ENCODE data around the gene CHMP4A. TPM values are rescaled to one million over a fixed set of nuclear protein-coding genes. Genes with fewer than 3 reads are reported as not detected.

Gene CHMP4A, protein sequence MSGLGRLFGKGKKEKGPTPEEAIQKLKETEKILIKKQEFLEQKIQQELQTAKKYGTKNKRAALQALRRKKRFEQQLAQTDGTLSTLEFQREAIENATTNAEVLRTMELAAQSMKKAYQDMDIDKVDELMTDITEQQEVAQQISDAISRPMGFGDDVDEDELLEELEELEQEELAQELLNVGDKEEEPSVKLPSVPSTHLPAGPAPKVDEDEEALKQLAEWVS
- 10 to 100 TPM; 92.9 to 97.9 TPM for total RNA-seq

DNA sequence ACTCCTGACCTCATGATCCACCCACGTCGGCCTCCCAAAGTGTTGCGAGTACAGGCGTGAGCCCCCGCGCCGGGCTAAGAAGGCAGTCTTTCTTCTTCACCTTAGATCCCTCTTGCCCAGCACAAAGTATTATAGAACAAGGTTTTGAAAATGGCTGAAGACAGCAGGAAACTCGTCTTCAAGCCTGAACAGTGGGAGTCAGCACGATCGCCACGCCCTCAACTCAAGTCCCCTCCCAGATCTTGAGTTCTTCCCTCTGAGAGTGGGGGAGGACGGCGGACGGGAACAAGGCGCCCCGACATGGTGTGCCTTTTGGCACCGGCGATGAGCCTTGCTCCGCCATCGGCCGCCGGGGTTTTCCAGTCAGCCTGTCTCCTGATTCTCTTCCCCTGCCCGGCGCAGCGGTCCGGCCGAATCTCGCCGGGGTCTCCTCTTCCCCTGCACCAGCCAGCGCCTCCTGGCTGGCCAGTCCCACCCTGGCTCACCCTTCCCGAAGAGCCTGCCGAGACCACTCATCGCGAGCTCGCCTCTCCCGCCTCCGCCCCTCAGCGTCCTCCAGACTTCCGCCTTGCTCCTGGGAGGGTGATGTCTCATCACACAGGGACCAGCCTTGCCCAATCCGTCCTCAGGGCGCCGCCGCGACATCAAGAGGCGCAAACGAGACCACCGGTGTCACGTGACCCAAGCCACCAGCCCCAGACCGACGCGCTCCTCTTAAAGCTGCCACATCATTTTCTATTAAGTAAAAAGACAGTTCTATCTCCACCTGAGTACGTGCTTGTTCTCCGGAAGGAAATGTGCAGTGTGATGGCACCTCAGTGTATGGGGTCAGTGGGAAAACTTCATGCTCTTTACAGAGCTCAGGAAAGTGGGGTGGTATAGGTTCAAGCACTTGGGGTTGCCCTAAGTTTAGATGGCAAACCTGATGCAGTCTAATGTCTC lies at the start of gene CHMP4A:
Gene CHMP4A (minus strand): TSS at position 565 of the 942 bp plus-strand sequence. CDS start 49 bp downstream, at position 516.
- Mint-ChIP-seq H3K4me3 (peak within 1 kb of the TSS; percentile 90), H3K27me3 (no peaks in the 10 kb centered on the region), H3K9me3 (no peaks in the 10 kb centered on the region), H3K27ac (peak within 1 kb of the TSS; percentile 95), H3K4me1 (peaks cover 67% of the 10 kb centered on the region), H3K36me3 (ENCODE audit: low read depth) (peaks cover 56% of the 10 kb centered on the region)
- DNase-seq, result peak; percentile 98
- CTCF ChIA-PET, result interaction anchor here (0.8 to 4.2 kb wide), 20 partner anchors 9 to 218 kb away, joined by 3 to 28 read pairs (median 4); partner anchors contain the start of genes CBLN3, CIDEB, EMC9 and IPO4
- POLR2A ChIA-PET, result interaction anchor here (0.6 to 14.0 kb wide), 42 partner anchors 9 to 218 kb away, joined by 3 to 186 read pairs (median 7); partner anchors contain the start of genes CBLN3, CIDEB, DCAF11 and DHRS1

DNA sequence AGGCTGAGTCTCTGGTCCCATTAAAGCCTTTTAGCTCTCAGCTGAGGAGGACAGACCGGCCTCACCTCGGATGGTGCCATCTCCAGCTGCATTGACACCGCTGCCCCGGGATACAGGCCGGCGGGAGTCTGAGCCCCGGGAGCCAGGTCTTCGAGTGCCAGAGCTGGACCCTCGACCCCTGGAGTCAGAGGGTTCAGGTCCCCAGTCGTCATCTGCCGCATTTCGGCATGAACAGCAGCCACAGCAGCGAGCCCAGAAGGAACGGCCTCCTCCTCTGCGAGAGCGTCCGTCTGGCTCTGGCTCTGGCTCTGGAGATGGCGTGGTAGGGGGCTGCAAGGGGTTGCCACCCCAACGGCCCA lies 48.7 kb upstream of the CHMP4A start:
- no peak overlapping the region for H3K4me3 Mint-ChIP-seq
- DNase-seq, result no peak
- H3K9me3 Mint-ChIP-seq, result no peaks in the 10 kb centered on the region
- H3K4me1 Mint-ChIP-seq, result no peaks in the 10 kb centered on the region
- H3K36me3 Mint-ChIP-seq (ENCODE audit: low read depth), result peaks cover 11% of the 10 kb centered on the region
- H3K27ac Mint-ChIP-seq, result no peak overlapping the region
- no peaks in the 10 kb centered on the region for H3K27me3 Mint-ChIP-seq
- ChIA-PET CTCF (interaction anchor here (0.7 to 1.9 kb wide), 2 partner anchors 9 to 779 kb away, joined by 3 to 6 read pairs; partner anchors contain the start of gene RABGGTA), POLR2A (interaction anchor here (1.1 to 2.1 kb wide), 3 partner anchors 10 to 20 kb away, joined by 3 to 6 read pairs (median 6); partner anchors contain the start of gene TINF2)

DNA sequence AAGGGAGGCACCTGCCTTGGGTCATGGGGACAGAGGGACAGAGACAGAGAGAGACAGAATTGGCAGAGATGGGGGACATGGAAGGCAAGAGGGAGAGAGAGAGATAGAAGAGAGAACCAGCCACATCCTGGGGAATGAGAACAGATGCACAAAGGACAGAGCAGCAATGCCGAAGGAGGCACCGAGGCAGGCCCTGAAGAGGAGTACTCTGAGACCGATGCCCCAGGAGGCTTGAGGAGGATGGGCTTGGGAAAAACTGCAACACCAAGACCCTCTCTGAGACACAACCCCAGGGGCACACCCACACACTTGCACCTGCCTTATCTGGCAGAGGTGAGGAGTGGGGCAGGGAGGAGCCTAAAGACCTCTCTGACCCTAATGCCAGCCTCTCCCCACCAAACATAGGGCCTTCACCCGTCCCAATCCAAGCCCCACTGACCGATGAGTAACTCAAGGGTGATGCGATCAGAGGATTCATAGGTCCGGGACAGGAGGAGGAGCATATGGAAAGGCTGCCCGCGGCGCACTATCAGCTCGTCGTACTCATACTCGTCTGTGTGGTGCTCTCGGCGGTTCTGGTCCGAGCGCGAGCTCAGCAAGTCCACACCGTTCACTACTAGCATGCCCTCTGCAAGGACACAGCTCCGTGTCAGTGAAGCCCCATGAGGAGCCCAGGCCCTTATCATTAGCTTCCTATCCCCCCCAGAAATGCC lies 48.1 kb upstream of the CHMP4A start:
- H3K4me1 Mint-ChIP-seq, result no peaks in the 10 kb centered on the region
- H3K4me3 Mint-ChIP-seq, result no peak overlapping the region
- H3K9me3 Mint-ChIP-seq, result no peaks in the 10 kb centered on the region
- peaks cover 8% of the 10 kb centered on the region for H3K36me3 Mint-ChIP-seq (ENCODE audit: low read depth)
- no peak for DNase-seq
- ChIA-PET POLR2A (interaction anchor here (0.7 to 2.1 kb wide), 4 partner anchors 9 to 19 kb away, joined by 3 to 6 read pairs (median 4); partner anchors contain the start of gene TINF2), CTCF (interaction anchor here (0.7 to 1.9 kb wide), 2 partner anchors 10 to 778 kb away, joined by 3 to 6 read pairs; partner anchors contain the start of gene RABGGTA)
- H3K27me3 Mint-ChIP-seq, result no peaks in the 10 kb centered on the region
- no peak overlapping the region for H3K27ac Mint-ChIP-seq

DNA sequence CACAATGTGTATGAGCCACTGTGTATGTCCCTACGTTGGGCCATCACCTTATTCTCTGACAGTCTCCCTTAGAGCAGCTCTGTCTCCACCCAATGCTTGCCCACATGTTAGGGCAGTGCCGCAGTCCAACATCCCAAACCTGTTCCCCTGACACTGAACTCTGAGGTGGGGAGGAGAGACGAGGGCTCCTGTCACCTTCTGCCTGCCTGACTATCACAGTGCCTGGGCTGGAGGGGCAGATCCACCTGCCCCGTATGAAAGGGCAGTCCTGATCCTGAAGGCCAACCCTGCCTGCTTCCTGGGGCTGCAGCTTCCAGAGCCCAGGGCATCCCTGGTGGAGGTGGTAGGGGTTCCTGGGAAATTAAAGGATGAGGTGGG lies 47.5 kb upstream of the CHMP4A start:
- Mint-ChIP-seq H3K9me3 (no peaks in the 10 kb centered on the region), H3K27me3 (no peaks in the 10 kb centered on the region), H3K4me3 (no peak overlapping the region), H3K27ac (no peak overlapping the region), H3K4me1 (no peaks in the 10 kb centered on the region), H3K36me3 (ENCODE audit: low read depth) (peaks cover 5% of the 10 kb centered on the region)
- ChIA-PET POLR2A (interaction anchor here (0.7 kb wide), 1 partner anchor 13 kb away, joined by 3 read pairs; no protein-coding TSS in a partner anchor), CTCF (no interaction called here)
- no peak for DNase-seq

DNA sequence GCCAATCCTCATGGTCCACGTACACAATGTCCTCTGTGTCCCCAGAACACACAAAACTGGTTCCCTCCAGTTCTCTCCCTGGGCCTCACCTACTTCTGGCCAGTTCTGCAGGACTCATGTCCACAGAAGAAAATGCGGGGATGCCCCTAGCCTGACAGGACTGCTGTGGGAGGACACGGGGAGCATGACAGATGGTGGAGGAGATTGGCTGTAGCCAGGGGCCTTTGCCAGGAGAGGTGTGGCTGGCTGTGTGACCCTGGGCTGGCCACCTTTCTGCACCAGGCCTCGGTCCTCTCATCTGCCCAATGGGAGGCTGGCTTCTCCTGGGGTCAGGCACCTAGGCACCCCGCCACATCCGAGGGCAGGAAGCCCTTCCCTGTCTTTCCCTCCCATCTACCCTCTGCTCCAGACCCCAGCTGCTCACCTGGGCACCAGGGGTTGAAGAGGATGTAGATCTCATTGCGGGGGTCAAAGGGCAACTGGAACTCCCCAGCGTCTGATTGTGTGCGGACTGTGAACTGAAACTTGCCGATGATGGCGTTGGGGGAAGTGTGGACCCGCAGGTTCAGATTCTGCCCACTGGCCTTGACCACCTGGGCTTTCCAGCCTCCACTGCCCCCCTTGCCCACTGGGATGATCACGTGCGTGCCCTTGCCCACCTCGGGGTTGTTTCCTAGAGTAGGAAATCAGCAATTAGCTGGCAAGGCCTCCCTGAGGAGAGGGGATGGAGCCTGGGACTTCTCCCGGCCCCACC lies 46.9 kb upstream of the CHMP4A start:
- no peak for DNase-seq
- Mint-ChIP-seq H3K4me1 (no peaks in the 10 kb centered on the region), H3K27me3 (no peaks in the 10 kb centered on the region), H3K4me3 (no peak overlapping the region), H3K9me3 (no peaks in the 10 kb centered on the region), H3K27ac (no peak overlapping the region), H3K36me3 (ENCODE audit: low read depth) (peaks cover 8% of the 10 kb centered on the region)
- CTCF ChIA-PET, result no interaction called here
- POLR2A ChIA-PET, result interaction anchor here (0.7 kb wide), 1 partner anchor 13 kb away, joined by 3 read pairs; no protein-coding TSS in a partner anchor

DNA sequence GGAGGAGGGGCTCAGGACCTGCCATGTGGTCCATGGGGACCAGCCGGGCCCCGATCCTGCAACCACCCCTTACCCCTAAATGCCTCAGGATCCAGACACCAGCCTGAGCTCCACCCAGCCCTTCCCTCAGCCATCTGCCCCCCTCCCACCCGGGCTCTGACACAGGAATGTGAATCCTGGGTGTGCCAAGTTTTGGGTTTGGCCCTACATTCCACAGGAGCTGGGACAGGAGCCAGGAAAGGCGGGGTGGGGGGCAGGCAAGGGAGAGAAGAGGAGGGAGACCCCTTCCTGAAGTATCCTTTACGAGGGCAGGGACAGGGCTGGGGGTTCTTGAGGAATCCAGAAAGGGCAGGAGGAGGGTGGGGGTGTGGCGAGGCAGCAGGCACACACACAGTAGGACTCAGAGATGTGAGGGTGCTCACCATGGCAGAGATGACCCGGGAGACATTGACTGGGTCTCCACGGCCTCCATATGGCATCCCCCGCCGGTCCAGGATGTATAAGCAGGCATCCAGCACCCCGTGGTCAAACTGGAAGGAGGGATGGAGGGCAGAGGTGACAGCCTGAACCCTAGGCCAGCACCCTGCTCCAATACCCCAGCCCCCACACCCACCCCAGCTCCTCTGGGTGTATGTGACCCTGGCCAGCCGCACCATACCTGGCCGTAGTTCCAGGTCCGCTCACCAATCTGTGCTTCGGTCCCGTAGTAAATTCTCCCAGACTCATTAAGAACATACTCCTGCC lies 46.2 kb upstream of the CHMP4A start:
- H3K4me3 Mint-ChIP-seq, result no peak overlapping the region
- ChIA-PET CTCF (no interaction called here), POLR2A (interaction anchor here (1.5 kb wide), 1 partner anchor 45 kb away, joined by 3 read pairs; no protein-coding TSS in a partner anchor)
- no peak overlapping the region for H3K27ac Mint-ChIP-seq
- H3K4me1 Mint-ChIP-seq, result no peaks in the 10 kb centered on the region
- no peak for DNase-seq
- peaks cover 9% of the 10 kb centered on the region for H3K36me3 Mint-ChIP-seq (ENCODE audit: low read depth)
- H3K9me3 Mint-ChIP-seq, result no peaks in the 10 kb centered on the region
- H3K27me3 Mint-ChIP-seq, result no peaks in the 10 kb centered on the region

DNA sequence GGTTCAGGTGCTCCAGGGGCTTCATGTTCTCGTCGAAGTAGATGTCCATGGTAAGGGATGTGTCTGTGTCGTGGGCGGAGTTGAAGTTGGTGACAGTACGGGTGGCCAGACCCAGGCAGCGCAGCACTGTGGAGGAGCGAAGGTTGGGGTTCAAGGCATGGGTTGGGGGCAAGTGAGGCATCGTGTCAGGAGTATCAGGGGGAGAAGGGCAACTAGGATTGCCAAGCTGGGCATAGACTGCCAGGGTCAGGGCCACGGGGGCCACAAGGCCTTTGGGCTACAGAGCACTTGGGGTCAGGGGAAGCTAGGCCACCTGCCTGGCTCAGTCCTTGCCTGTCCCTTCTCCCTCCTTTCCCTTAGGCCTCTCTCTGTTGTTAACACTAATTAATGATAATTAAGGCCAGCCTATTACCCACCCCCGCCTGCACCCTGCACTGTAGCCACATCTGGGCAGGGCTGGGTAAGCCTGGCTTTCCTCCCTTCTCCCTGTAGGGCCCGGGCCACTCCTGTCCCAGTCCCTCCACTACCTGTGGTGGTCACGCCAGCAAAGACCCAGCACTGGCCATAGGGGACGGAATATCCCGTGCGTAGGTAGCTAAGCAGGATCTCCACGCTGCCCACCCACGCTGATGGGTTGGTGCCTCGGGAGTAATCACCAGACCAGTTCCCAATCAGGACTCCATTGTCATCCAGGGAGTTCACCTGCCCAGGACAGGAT lies 45.4 kb upstream of the CHMP4A start:
- POLR2A ChIA-PET, result interaction anchor here (1.3 to 2.0 kb wide), 3 partner anchors 12 to 46 kb away, joined by 3 to 7 read pairs (median 3); partner anchors contain the start of gene RABGGTA
- CTCF ChIA-PET, result interaction anchor here (1.2 to 2.4 kb wide), 3 partner anchors 12 to 40 kb away, joined by 3 to 8 read pairs (median 3); partner anchors contain the start of genes RABGGTA and TINF2
- DNase-seq, result no peak

DNA sequence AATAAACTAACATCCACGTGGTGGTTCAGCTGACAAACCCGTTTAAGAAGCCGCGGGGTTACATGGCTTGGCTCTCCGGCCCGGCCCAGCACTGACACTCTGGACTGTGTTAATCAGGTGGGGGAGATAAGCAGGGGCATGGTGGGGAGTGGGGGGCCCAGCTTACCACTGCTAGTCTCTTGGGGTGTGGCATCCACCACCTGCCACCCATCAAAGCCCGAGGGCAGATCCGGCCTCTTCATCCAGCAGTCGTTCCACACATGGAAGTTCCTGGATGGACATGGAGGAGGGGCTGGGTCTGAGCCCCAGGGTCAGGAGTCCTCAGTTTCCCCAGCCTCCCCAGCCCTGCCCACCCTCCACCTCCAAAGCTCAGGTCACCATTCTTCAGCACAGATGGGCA lies 44.8 kb upstream of the CHMP4A start:
- Mint-ChIP-seq H3K4me3 (no peak overlapping the region), H3K4me1 (no peaks in the 10 kb centered on the region), H3K36me3 (ENCODE audit: low read depth) (peaks cover 9% of the 10 kb centered on the region), H3K27ac (no peak overlapping the region), H3K9me3 (no peaks in the 10 kb centered on the region), H3K27me3 (no peaks in the 10 kb centered on the region)
- no peak for DNase-seq
- ChIA-PET CTCF (interaction anchor here (1.2 to 2.4 kb wide), 4 partner anchors 11 to 40 kb away, joined by 3 to 8 read pairs (median 4); partner anchors contain the start of genes RABGGTA and TINF2), POLR2A (interaction anchor here (1.3 to 2.0 kb wide), 3 partner anchors 11 to 46 kb away, joined by 3 to 7 read pairs (median 3); partner anchors contain the start of gene RABGGTA)

More for the DNA sequence above, 45.4 kb upstream of the CHMP4A start:
- Mint-ChIP-seq H3K4me1 (no peaks in the 10 kb centered on the region), H3K9me3 (no peaks in the 10 kb centered on the region), H3K36me3 (ENCODE audit: low read depth) (peaks cover 9% of the 10 kb centered on the region), H3K27me3 (no peaks in the 10 kb centered on the region), H3K4me3 (no peak overlapping the region), H3K27ac (no peak overlapping the region)

DNA sequence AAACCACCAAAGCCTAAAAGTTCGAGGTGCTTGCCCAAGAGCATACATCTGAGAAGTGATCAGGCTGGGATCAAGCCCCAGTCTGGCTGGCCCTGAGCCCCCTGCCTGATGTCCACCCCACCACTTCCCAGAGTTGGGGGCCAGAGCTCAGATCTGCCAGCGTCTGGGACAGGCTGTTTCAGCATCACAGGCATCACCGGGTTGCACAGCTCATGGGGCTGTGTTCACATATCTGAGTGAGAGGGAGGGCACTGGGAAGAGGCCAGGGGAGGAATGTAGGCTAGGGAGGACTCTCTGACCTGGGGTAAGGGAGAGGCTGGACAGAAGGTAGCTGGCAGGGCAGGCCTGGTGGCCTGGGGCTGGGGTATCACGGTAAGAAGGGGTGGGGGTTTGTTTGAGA lies 43.7 kb upstream of the CHMP4A start:
- ChIA-PET CTCF (interaction anchor here (1.2 to 2.4 kb wide), 5 partner anchors 10 to 42 kb away, joined by 3 to 8 read pairs (median 4); partner anchors contain the start of genes RABGGTA and TINF2), POLR2A (interaction anchor here (1.3 to 2.0 kb wide), 3 partner anchors 10 to 15 kb away, joined by 3 to 7 read pairs (median 6); partner anchors contain the start of genes RABGGTA and TINF2)
- no peak for DNase-seq
- H3K4me1 Mint-ChIP-seq, result no peaks in the 10 kb centered on the region
- H3K27me3 Mint-ChIP-seq, result no peaks in the 10 kb centered on the region
- H3K4me3 Mint-ChIP-seq, result no peak overlapping the region
- H3K9me3 Mint-ChIP-seq, result no peaks in the 10 kb centered on the region
- H3K27ac Mint-ChIP-seq, result no peak overlapping the region
- H3K36me3 Mint-ChIP-seq (ENCODE audit: low read depth), result peaks cover 9% of the 10 kb centered on the region

DNA sequence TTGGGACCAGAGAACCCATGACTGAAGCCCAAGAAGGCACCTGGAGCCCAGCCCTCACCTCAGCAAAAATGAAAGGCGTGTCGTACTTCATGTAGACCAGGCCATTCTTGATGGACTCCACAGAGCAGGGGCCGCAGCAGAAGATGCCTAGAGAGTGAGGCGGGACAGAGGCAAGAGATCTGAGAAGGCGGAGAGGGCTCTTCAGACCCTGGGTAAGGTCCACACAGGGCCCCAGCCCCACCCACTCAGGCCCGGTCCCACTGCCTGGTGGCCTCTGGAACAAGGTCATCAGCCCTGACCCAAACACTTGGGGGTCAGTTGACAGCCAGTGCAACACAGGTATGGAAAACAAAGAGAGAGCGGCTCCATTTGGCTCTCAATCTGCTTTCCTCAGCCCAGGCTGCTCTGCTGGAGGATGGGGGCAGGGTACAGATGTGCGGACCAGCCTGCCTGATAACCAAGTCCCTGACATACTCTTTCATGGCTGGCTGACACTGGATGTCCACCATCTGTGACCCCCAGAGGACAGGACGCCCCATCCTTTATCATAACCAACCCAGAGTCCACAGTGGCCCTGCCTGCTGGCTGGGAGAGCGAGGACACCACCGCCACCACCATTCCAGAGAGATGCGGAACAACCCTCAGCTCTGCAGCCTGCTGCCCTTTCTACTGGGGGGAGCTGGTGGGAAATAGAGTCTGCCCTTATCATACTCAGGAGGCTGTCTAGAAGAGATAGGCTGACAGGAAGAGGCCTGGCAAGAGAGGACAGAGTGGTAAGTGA lies 42.8 kb upstream of the CHMP4A start:
- H3K9me3 Mint-ChIP-seq, result no peaks in the 10 kb centered on the region
- H3K4me1 Mint-ChIP-seq, result peaks cover 5% of the 10 kb centered on the region
- ChIA-PET CTCF (interaction anchor here (1.0 to 2.4 kb wide), 4 partner anchors 9 to 95 kb away, joined by 3 to 8 read pairs (median 4); partner anchors contain the start of genes IRF9 and RABGGTA), POLR2A (interaction anchor here (1.1 to 1.6 kb wide), 2 partner anchors 13 to 14 kb away, joined by 3 to 6 read pairs; partner anchors contain the start of gene TINF2)
- no peak overlapping the region for H3K27ac Mint-ChIP-seq
- no peak overlapping the region for H3K4me3 Mint-ChIP-seq
- no peak for DNase-seq
- no peaks in the 10 kb centered on the region for H3K27me3 Mint-ChIP-seq
- H3K36me3 Mint-ChIP-seq (ENCODE audit: low read depth), result peaks cover 9% of the 10 kb centered on the region

All from activated CD4-positive, alpha-beta memory T cell treated with anti-CD3 and anti-CD28 coated beads, Interleukin-2, amount 10 ng/mL, durations not matched to agents 7 days and 5 days (primary cell).